ENCODE results near the gene CGB1.
"Not testable (repeated sequence)": the region's sequence is repeated elsewhere in the genome, so short reads cannot be mapped to it uniquely, and the experiment has no call there.

The CGB1 gene

GRCh38 chr19:49057636-49058234 lies 21.0 kb upstream of the CGB1 start, which contains the start of gene CGB7:
CGB7 (minus strand) TSS chr19:49057749; CDS start chr19:49055375, 2,374 bp downstream.
- DNase-seq (ENCODE audit: low spot score): no peak

DNA sequence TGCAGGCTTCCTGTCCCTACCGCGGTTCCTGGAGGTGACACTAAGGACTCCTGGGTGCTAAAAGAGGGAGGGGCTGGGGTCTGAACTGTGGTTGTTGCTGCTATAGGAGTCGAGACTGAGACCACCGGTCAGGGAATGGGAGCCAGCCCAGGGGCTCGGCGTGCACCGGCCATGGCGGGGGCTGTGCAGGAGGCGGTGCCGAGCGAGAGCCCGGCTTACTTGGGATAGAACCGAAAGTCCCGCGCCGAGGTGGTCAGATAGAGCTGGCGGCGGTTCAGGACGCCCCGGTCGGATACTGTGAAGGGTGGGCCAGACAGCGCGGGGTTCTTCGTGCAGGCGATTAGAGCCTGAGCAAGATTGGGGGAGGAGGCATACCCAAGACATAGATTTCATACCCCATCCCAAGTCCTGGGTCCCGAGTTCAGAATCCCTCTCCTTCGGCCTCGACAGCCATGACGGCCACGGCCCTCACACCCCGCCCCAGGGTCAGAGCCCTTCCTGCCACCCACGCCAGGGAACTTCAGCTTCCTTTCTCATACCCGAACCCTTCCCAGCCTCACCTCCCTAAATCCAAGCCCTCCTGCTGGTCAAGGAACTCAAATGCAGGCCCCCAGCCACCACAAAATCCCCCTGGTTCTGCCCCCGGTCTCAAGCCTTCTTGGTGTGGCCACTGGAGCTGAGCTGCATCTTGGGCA lies 20.4 kb upstream of the CGB1 start:
- not testable (repeated sequence) for DNase-seq (ENCODE audit: low spot score)

GRCh38 chr19:49056101-49056901 lies 19.6 kb upstream of the CGB1 start:
- DNase-seq (ENCODE audit: low spot score): no peak

DNA sequence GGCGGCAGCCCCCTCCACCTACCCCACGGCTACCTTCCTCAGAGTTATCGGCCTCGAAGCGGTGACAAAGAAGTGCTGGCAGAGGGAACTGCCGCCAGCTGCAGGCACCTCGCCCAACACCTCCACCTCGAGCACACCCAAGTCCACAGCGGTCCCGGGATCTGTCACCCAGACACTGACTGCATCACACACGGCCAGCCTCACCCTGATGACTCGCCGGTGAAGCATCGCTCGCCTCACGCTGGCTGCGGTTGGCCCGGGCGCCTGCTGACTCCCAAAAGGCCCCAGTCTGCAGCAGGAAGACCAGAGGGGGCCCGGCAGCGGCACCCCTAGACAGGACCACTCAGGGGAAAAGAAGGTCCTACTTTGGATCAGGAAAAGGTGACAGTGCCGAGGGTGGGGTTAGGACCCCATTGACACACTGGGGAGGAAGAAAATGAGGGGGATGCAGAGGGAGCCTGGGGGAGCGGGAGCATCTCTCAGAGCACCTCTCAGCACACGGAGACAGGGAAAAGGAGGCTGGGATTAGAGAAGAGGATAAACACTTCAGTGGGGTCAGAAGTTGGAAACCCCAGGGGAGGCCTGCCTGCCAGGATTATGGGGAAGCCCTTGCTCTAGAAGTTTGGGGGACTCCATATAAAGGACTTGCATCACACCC lies 13.8 kb upstream of the CGB1 start:
- not testable (repeated sequence) for DNase-seq (ENCODE audit: low spot score)

DNA sequence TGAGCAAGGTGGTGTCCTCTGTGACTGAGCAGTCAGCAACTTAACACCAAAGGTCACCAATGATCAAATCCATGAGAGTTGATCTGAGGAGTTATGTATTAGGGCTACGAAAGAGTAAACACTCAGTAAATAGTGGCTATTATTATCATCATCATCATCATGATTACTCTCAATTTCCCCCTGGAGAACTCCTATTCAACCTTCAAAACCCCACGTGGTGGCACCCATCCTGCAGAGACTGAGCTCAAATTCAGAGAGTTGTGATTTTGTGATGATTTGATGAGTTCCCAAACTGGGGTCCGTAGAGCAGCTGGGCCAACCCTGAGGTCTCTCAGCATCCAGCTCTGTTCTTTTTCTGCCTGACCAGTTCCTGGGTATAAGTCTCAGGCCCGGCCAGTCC lies 13.1 kb upstream of the CGB1 start:
- not testable (repeated sequence) for DNase-seq (ENCODE audit: low spot score)

DNA sequence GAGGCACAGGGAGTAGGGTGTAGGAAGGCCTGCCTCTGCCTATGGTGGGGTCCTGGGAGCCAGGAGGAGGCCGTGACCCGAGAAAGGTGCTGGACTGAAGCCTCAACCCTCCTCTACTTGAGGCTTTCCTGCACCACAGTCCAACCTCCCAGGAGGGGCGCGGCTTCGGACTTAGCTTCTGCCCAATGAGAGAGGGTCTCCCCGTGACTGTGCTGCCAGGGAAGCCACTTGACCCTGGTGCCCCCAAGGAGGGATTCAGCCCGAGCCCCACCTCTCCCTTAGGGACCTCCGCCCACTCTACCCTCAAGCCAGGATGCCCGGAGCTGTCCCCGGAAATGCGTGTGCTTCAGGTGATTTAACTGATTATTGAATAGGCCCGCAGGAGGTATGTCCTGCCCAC lies 12.3 kb upstream of the CGB1 start, which contains the start of gene CGB8:
TSS of gene CGB8 (minus strand) at position 101 of the 400 bp plus-strand sequence. CDS start 372 bp downstream, outside the sequence.
- DNase-seq (ENCODE audit: low spot score): not testable (repeated sequence)

DNA sequence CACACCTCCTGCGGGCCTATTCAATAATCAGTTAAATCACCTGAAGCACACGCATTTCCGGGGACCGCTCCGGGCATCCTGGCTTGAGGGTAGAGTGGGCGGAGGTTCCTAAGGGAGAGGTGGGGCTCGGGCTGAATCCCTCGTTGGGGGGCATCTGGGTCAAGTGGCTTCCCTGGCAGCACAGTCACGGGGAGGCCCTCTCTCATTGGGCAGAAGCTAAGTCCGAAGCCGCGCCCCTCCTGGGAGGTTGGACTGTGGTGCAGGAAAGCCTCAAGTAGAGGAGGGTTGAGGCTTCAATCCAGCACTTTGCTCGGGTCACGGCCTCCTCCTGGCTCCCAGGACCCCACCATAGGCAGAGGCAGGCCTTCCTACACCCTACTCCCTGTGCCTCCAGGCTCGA lies 6.9 kb upstream of the CGB1 start, which contains the start of gene CGB5:
TSS of gene CGB5 (plus strand) at position 301 of the 400 bp plus-strand sequence. CDS start 362 bp downstream, outside the sequence.
- not testable (repeated sequence) for DNase-seq (ENCODE audit: low spot score)

- DNase-seq (ENCODE audit: low spot score): not testable (repeated sequence)
These were observed 6.0 kb upstream of the CGB1 start for GRCh38 chr19:49042666-49043065.

DNA sequence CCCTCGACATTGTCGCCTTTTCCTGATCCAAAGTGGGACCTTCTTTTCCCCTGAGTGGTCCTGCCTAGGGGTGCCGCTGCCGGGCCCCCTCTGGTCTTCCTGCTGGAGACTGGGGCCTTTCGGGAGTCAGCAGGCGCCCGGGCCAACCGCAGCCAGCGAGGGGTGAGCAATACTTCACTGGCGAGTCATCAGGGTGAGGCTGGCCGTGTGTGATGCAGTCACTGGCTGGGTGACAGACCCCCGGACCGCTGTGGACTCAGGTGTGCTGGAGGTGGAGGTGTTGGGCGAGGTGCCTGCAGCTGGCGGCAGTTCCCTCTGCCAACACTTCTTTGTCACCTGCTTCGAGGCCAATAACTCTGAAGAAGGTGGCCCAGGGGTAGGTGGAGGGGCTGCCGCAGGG lies 5.5 kb upstream of the CGB1 start:
- DNase-seq (ENCODE audit: low spot score): no peak

DNA sequence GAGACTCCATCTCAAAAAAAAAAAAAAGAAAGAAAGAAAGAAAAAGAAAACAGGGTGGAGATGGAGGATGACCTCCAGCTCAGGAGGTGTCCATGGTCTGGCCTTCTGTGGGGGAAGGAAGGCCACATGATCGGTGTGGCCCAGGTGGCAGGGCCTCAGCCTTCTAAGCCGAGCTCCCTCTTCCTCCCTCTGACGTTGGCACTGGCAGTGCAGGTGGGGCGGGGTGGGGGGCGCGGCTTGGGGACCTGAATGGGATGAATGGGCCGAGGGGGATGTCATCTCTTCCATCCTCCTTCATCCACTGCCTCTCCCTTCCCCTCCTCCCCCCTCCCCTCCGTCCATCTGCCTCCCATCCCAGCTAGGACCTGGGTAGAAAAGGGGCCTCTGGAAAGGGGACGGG lies 3.0 kb upstream of the CGB1 start:
- not testable (repeated sequence) for DNase-seq (ENCODE audit: low spot score)

DNA sequence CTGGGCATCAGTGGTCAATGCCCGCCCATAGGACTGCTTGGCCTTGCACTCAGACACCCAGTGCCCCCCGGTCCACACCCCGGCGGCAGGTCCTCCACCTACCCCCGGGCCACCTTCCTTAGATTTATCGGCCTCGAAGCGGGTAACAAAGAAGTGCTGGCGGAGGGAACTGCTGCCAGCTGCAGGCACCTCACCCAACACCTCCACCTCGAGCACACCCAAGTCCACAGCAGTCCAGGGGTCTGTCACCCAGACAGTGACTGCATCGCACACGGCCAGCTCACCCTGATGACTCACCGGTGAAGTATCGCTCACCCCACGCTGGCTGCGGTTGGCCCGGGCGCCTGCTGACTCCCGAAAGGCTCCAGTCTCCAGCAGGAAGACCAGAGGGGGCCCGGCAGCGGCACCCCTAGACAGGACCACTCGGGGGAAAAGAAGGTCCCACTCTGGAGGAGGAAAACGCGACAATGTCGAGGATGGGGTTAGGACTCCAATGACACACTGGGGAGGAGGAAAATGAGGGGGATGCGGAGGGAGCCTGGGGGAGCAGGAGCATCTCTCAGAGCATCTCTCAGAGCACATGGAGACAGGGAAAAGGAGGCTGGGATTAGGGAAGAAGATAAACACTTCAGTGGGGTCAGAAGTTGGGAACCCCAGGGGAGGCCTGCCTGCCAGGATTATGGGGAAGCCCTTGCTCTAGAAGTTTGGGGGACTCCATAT lies 2.0 kb upstream of the CGB1 start:
- not testable (repeated sequence) for DNase-seq (ENCODE audit: low spot score)

DNA sequence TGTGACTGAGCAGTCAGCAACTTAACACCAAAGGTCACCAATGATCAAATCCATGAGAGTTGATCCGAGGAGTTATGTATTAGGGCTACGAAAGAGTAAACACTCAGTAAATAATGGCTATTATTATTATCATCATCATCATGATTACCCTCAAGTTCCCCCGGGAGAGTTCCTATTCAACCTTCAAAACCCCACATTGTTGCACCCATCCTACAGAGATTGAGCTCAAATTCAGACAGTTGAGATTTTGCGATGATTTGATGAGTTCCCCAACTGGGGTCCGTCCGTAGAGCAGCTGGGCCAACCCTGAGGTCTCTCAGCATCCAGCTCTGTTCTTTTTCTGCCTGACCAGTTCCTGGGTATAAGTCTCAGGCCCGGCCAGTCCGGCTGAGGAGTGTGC lies 1.4 kb upstream of the CGB1 start:
- not testable (repeated sequence) for DNase-seq (ENCODE audit: low spot score)

- not testable (repeated sequence) for DNase-seq (ENCODE audit: low spot score)
These were observed 4.9 kb downstream of the CGB1 start, which contains the start of gene CGB2 for GRCh38 chr19:49031642-49032301. CGB2 (plus strand) TSS chr19:49031890; CDS start chr19:49032096, 206 bp downstream.

GRCh38 chr19:49030323-49030722 lies 6.4 kb downstream of the CGB1 start:
- DNase-seq (ENCODE audit: low spot score): not testable (repeated sequence)

DNA sequence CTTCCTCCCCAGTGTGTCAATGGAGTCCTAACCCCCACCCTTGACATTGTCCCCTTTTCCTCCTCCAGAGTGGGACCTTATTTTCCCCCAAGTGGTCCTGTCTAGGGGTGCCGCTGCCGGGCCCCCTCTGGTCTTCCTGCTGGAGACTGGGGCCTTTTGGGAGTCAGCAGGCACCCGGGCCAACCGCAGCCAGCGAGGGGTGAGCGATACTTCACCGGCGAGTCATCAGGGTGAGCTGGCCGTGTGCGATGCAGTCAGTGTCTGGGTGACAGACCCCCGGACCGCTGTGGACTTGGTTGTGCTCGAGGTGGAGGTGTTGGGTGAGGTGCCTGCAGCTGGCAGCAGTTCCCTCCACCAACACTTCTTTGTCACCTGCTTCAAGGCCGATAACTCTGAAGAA lies 6.9 kb downstream of the CGB1 start:
- DNase-seq (ENCODE audit: low spot score): not testable (repeated sequence)

DNA sequence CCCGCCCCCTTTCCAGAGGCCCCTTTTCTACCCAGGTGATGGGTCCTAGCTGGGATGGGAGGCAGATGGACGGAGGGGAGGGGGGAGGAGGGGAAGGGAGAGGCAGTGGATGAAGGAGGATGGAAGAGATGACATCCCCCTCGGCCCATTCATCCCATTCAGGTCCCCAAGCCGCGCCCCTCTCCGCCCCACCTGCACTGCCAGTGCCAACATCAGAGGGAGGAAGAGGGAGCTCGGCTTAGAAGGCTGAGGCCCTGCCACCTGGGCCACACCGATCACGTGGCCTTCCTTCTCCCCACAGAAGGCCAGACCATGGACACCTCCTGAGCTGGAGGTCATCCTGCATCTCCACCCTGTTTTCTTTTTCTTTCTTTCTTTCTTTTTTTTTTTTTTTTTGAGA lies 8.0 kb downstream of the CGB1 start:
- not testable (repeated sequence) for DNase-seq (ENCODE audit: low spot score)

DNA sequence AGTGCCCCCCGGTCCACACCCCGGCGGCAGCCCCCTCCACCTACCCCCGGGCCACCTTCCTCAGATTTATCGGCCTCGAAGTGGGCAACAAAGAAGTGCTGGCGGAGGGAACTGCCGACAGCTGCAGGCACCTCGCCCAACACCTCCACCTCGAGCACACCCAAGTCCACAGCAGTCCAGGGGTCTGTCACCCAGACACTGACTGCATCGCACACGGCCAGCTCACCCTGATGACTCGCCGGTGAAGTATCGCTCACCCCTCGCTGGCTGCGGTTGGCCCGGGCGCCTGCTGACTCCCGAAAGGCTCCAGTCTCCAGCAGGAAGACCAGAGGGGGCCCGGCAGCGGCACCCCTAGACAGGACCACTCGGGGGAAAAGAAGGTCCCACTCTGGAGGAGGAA lies 11.1 kb downstream of the CGB1 start:
- not testable (repeated sequence) for DNase-seq (ENCODE audit: low spot score)

DNA sequence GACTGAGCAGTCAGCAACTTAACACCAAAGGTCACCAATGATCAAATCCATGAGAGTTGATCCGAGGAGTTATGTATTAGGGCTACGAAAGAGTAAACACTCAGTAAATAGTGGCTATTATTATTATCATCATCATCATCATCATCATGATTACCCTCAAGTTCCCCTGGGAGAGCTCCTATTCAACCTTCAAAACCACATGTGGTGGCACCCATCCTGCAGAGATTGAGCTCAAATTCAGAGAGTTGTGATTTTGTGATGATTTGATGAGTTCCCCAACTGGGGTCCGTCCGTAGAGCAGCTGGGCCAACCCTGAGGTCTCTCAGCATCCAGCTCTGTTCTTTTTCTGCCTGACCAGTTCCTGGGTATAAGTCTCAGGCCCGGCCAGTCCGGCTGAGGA lies 11.6 kb downstream of the CGB1 start:
- DNase-seq (ENCODE audit: low spot score): not testable (repeated sequence)

- not testable (repeated sequence) for DNase-seq (ENCODE audit: low spot score)
These were observed 12.5 kb downstream of the CGB1 start, which contains the start of gene CGB3 for GRCh38 chr19:49024233-49024632. CGB3 (minus strand) TSS chr19:49024333; CDS start chr19:49023971, 362 bp downstream.

GRCh38 chr19:49022116-49022515 lies 14.6 kb downstream of the CGB1 start:
- no peak for DNase-seq (ENCODE audit: low spot score)
